Large intestine (tissue), 3 donors: ENCODE results near the gene PRKAG2. TPM values are rescaled to one million over a fixed set of nuclear protein-coding genes. Genes with fewer than 3 reads are reported as not detected.

Source experiments
- DNase-seq, 2 donors: peaks; one replicate each; pipeline versions ENCODE4 v3.0.0 to v3.0.0-alpha.2; 2013
- H3K27ac ChIP-seq: one replicate; pipeline ENCODE4 v1.5.1; 2013; ENCODE audit warnings: low read length
- H3K27me3 ChIP-seq: 2 replicates; pipeline ENCODE4 v1.6.1; 2013; ENCODE audit warnings: low read length; ENCODE audit not compliant: control insufficient read depth, insufficient read depth
- H3K36me3 ChIP-seq: 2 replicates; pipeline ENCODE4 v1.6.1; 2013; ENCODE audit warnings: low read length; ENCODE audit not compliant: control insufficient read depth, insufficient read depth
- H3K4me1 ChIP-seq: one replicate; pipeline ENCODE4 v1.6.1; 2013; ENCODE audit warnings: low read length; ENCODE audit not compliant: control insufficient read depth, insufficient read depth
- H3K4me3 ChIP-seq: one replicate; pipeline ENCODE4 v1.5.1; 2013; ENCODE audit warnings: low read length
- H3K9me3 ChIP-seq: one replicate; pipeline ENCODE4 v1.6.1; 2013; ENCODE audit warnings: mild to moderate bottlenecking, low read depth, low read length, moderate library complexity; ENCODE audit not compliant: control insufficient read depth
- WGBS: methylation state at CpG from one replicate; pipeline ENCODE4 v1.1.5; 2013; ENCODE audit warnings: low lambda C conversion rate; ENCODE audit not compliant: insufficient coverage; 5-methylcytosine and 5-hydroxymethylcytosine counted together
- polyA plus RNA-seq: library from polyadenylated mRNA; unstranded; fragments of 120-200 nt; gene quantifications from one replicate; pipeline ENCODE4 v1.2.1, GENCODE V29; 2013

The PRKAG2 gene
- polyA plus RNA-seq, 1 donor = 50.9 TPM

GRCh38 chr7:151675196-151675920 is 201.6 kb downstream of the PRKAG2 start:
- Histone ChIP-seq H3K4me3 (no peak overlapping the region), H3K36me3 (peaks cover 19% of the 10 kb centered on the region), H3K27me3 (no peaks in the 10 kb centered on the region), H3K4me1 (peaks cover 14% of the 10 kb centered on the region), H3K9me3 (no peaks in the 10 kb centered on the region), H3K27ac (no peak overlapping the region)
- DNase-seq = no peak
- WGBS = no CpG with 5 or more reads among the region's 26 CpGs

GRCh38 chr7:151674161-151674920 is 202.6 kb downstream of the PRKAG2 start:
- H3K9me3 ChIP-seq = no peaks in the 10 kb centered on the region
- no peak overlapping the region for H3K4me3 ChIP-seq
- no peaks in the 10 kb centered on the region for H3K27me3 ChIP-seq
- peak in 1 of 2 donors; percentile 61 for DNase-seq
- no peak overlapping the region for H3K27ac ChIP-seq
- peaks cover 17% of the 10 kb centered on the region for H3K36me3 ChIP-seq
- no CpG with 5 or more reads among the region's 10 CpGs for WGBS
- H3K4me1 ChIP-seq = peaks cover 14% of the 10 kb centered on the region

GRCh38 chr7:151673216-151673615 is 203.7 kb downstream of the PRKAG2 start:
- peak; percentile 31 to 76 for DNase-seq
- Histone ChIP-seq H3K4me1 (peaks cover 14% of the 10 kb centered on the region), H3K36me3 (peaks cover 23% of the 10 kb centered on the region), H3K27ac (peak overlapping the region; percentile 55), H3K9me3 (no peaks in the 10 kb centered on the region), H3K4me3 (no peak overlapping the region), H3K27me3 (no peaks in the 10 kb centered on the region)
- WGBS = no CpG with 5 or more reads among the region's 9 CpGs

GRCh38 chr7:151672716-151673115 is 204.2 kb downstream of the PRKAG2 start:
- WGBS = no CpG with 5 or more reads among the region's 9 CpGs
- no peak overlapping the region for H3K4me3 ChIP-seq
- H3K9me3 ChIP-seq = no peaks in the 10 kb centered on the region
- H3K27me3 ChIP-seq = no peaks in the 10 kb centered on the region
- DNase-seq = no peak
- peaks cover 14% of the 10 kb centered on the region for H3K4me1 ChIP-seq
- peaks cover 26% of the 10 kb centered on the region for H3K36me3 ChIP-seq
- H3K27ac ChIP-seq = peak overlapping the region; percentile 55

- no CpG with 5 or more reads among the region's 2 CpGs for WGBS
- Histone ChIP-seq H3K4me1 (peaks cover 14% of the 10 kb centered on the region), H3K4me3 (no peak overlapping the region), H3K27ac (no peak overlapping the region), H3K27me3 (no peaks in the 10 kb centered on the region), H3K9me3 (no peaks in the 10 kb centered on the region), H3K36me3 (peaks cover 33% of the 10 kb centered on the region)
- no peak for DNase-seq
These were observed 205.4 kb downstream of the PRKAG2 start for GRCh38 chr7:151671514-151671913.

- H3K27me3 ChIP-seq = no peaks in the 10 kb centered on the region
- no peaks in the 10 kb centered on the region for H3K9me3 ChIP-seq
- H3K4me1 ChIP-seq = peaks cover 14% of the 10 kb centered on the region
- no peak overlapping the region for H3K27ac ChIP-seq
- no CpG with 5 or more reads among the region's 2 CpGs for WGBS
- no peak overlapping the region for H3K4me3 ChIP-seq
- DNase-seq = no peak
- peaks cover 28% of the 10 kb centered on the region for H3K36me3 ChIP-seq
These were observed 207.2 kb downstream of the PRKAG2 start for GRCh38 chr7:151669762-151670161.

- no CpG with 5 or more reads among the region's 3 CpGs for WGBS
- no peak for DNase-seq
- no peaks in the 10 kb centered on the region for H3K27me3 ChIP-seq
- no peak overlapping the region for H3K27ac ChIP-seq
- H3K4me3 ChIP-seq = no peak overlapping the region
- H3K4me1 ChIP-seq = no peaks in the 10 kb centered on the region
- no peaks in the 10 kb centered on the region for H3K9me3 ChIP-seq
- peaks cover 21% of the 10 kb centered on the region for H3K36me3 ChIP-seq
These were observed 210.0 kb downstream of the PRKAG2 start for GRCh38 chr7:151666886-151667285.

GRCh38 chr7:151665368-151665767 is 211.5 kb downstream of the PRKAG2 start:
- Histone ChIP-seq H3K36me3 (peaks cover 19% of the 10 kb centered on the region), H3K27me3 (no peaks in the 10 kb centered on the region), H3K27ac (no peak overlapping the region), H3K4me3 (no peak overlapping the region), H3K4me1 (no peaks in the 10 kb centered on the region), H3K9me3 (no peaks in the 10 kb centered on the region)
- WGBS = no CpG with 5 or more reads among the region's 6 CpGs
- no peak for DNase-seq

GRCh38 chr7:151664268-151664667 is 212.6 kb downstream of the PRKAG2 start:
- Histone ChIP-seq H3K27ac (no peak overlapping the region), H3K4me1 (no peaks in the 10 kb centered on the region), H3K4me3 (no peak overlapping the region), H3K36me3 (peaks cover 19% of the 10 kb centered on the region), H3K27me3 (no peaks in the 10 kb centered on the region), H3K9me3 (no peaks in the 10 kb centered on the region)
- DNase-seq = no peak
- no CpG with 5 or more reads among the region's 3 CpGs for WGBS

- Histone ChIP-seq H3K36me3 (peaks cover 16% of the 10 kb centered on the region), H3K4me1 (no peaks in the 10 kb centered on the region), H3K27ac (no peak overlapping the region), H3K27me3 (no peaks in the 10 kb centered on the region), H3K9me3 (no peaks in the 10 kb centered on the region), H3K4me3 (no peak overlapping the region)
- no peak for DNase-seq
- WGBS = 80% methylated on average over 1 of the region's 13 CpGs
These were observed 213.4 kb downstream of the PRKAG2 start for GRCh38 chr7:151663382-151664100.
